WTC11 (cell line): ENCODE data around the gene CPNE5. TPM values are rescaled to one million over a fixed set of nuclear protein-coding genes. Genes with fewer than 3 reads are reported as not detected.

Experiments
- ATAC-seq: fragments of 200-7000 bp; cut with Tn5 transposase; 2 replicates; pipeline ENCODE4 v1.10.0; 2021; ENCODE audit warnings: mild to moderate bottlenecking, moderate library complexity
- CTCF ChIA-PET: fragments of 300-600 bp; sonication (Branson Sonifier 250); formaldehyde crosslinking; loops from one replicate; lab custom pipeline; 2021; ENCODE audit warnings: antibody characterized with exemption; lab: Charles Lee
- POLR2A ChIA-PET: fragments of 350-600 bp; sonication (Branson Sonifier 250); formaldehyde crosslinking; loops from one replicate; lab custom pipeline; 2021; ENCODE audit warnings: antibody characterized with exemption; lab: Charles Lee
- DNase-seq: peaks from one replicate; pipeline ENCODE4 v3.0.0; 2021; ENCODE audit warnings: low spot score
- H3K27ac Mint-ChIP-seq: 2 replicates; pipeline ENCODE4 v1.8.0; 2021; ENCODE audit warnings: mixed read lengths
- H3K27me3 Mint-ChIP-seq: 2 replicates; pipeline ENCODE4 v1.8.0; 2021; ENCODE audit warnings: low read depth, mild to moderate bottlenecking, moderate library complexity, mixed read lengths
- H3K36me3 Mint-ChIP-seq: 2 replicates; pipeline ENCODE4 v1.8.0; 2021; ENCODE audit warnings: mixed read lengths
- H3K4me1 Mint-ChIP-seq: 2 replicates; pipeline ENCODE4 v1.8.0; 2022; ENCODE audit warnings: mixed read lengths
- H3K4me3 Mint-ChIP-seq: 2 replicates; pipeline ENCODE4 v1.8.0; 2021; ENCODE audit warnings: mild to moderate bottlenecking, moderate library complexity, mixed read lengths
- H3K9me3 Mint-ChIP-seq: 2 replicates; pipeline ENCODE4 v1.8.0; 2021; ENCODE audit warnings: mixed read lengths
- CBFB ChIP-seq: sonication (generic); formaldehyde crosslinking; IDR thresholded peaks from 2 replicates; pipeline ENCODE4 v1.8.1; 2022; ENCODE audit warnings: mild to moderate bottlenecking, low read depth, missing genetic modification reagents
- ELF4 ChIP-seq: sonication (generic); formaldehyde crosslinking; IDR thresholded peaks from 2 replicates; pipeline ENCODE4 v1.8.1; 2022; ENCODE audit warnings: low read depth, mild to moderate bottlenecking, moderate library complexity, missing genetic modification reagents
- FOXP1 ChIP-seq: sonication (generic); formaldehyde crosslinking; IDR thresholded peaks from 2 replicates; pipeline ENCODE4 v1.8.0; 2022; ENCODE audit warnings: missing genetic modification reagents, mild to moderate bottlenecking, moderate library complexity, borderline replicate concordance
- HMGA2 ChIP-seq: fragments of 250-450 bp; sonication (Bioruptor Pico); IDR thresholded peaks from 2 replicates; pipeline ENCODE4 v1.4.0; 2021; ENCODE audit warnings: mild to moderate bottlenecking, moderate library complexity
- MYBL2 ChIP-seq: sonication (generic); formaldehyde crosslinking; IDR thresholded peaks from 2 replicates; pipeline ENCODE4 v1.8.1; 2023; ENCODE audit warnings: mild to moderate bottlenecking, moderate library complexity, missing genetic modification reagents
- NFATC4 ChIP-seq: fragments of 250-450 bp; sonication (Bioruptor Pico); IDR thresholded peaks from 2 replicates; pipeline ENCODE4 v1.9.0; 2021; ENCODE audit warnings: mild to moderate bottlenecking
- NR1H2 ChIP-seq: sonication (generic); formaldehyde crosslinking; IDR thresholded peaks from 2 replicates; pipeline ENCODE4 v1.9.0; 2021; ENCODE audit warnings: mild to moderate bottlenecking, moderate library complexity, missing genetic modification reagents
- NR2C2 ChIP-seq: sonication (generic); formaldehyde crosslinking; IDR thresholded peaks from 2 replicates; pipeline ENCODE4 v1.8.0; 2022; ENCODE audit warnings: mild to moderate bottlenecking, missing genetic modification reagents
- PRRX2 ChIP-seq: fragments of 250-450 bp; sonication (Bioruptor Pico); IDR thresholded peaks from 2 replicates; pipeline ENCODE4 v1.8.0; 2021; ENCODE audit warnings: mild to moderate bottlenecking
- SMAD3 ChIP-seq: sonication (generic); formaldehyde crosslinking; IDR thresholded peaks from 2 replicates; pipeline ENCODE4 v1.8.0; 2022; ENCODE audit warnings: missing genetic modification reagents, mild to moderate bottlenecking, borderline replicate concordance
- SP1 ChIP-seq: sonication (generic); formaldehyde crosslinking; conservative IDR thresholded peaks from 2 replicates; pipeline ENCODE4 v1.8.1; 2022; ENCODE audit warnings: missing genetic modification reagents
- TCF7 ChIP-seq: sonication (generic); formaldehyde crosslinking; IDR thresholded peaks from 2 replicates; pipeline ENCODE4 v1.8.0; 2022; ENCODE audit warnings: mild to moderate bottlenecking, low read depth, missing genetic modification reagents, moderate library complexity
- ZNF138 ChIP-seq: sonication (generic); formaldehyde crosslinking; conservative IDR thresholded peaks from 2 replicates; pipeline ENCODE4 v1.8.1; 2022; ENCODE audit warnings: mild to moderate bottlenecking, moderate library complexity, missing genetic modification reagents
- ZNF232 ChIP-seq: sonication (generic); formaldehyde crosslinking; IDR thresholded peaks from 2 replicates; pipeline ENCODE4 v1.8.0; 2022; ENCODE audit warnings: mild to moderate bottlenecking, missing genetic modification reagents
- total RNA-seq: library from RNA; stranded (reverse); gene quantifications from 3 replicates; pipeline ENCODE4 v1.2.3, GENCODE V29; 2021
- TF ChIP-seq, protein P1 (sequence below): fragments of 250-450 bp; sonication (Bioruptor Pico); IDR thresholded peaks from 2 replicates; pipeline ENCODE4 v1.8.0; 2021; ENCODE audit warnings: mild to moderate bottlenecking
- TF ChIP-seq, protein P2 (sequence below): sonication (generic); formaldehyde crosslinking; IDR thresholded peaks from 2 replicates; pipeline ENCODE4 v1.8.0; 2023; ENCODE audit warnings: missing genetic modification reagents, mild to moderate bottlenecking, borderline replicate concordance
- TF ChIP-seq, protein P3 (sequence below): fragments of 250-450 bp; sonication (Bioruptor Pico); conservative IDR thresholded peaks from 2 replicates; pipeline ENCODE4 v1.9.0; 2021; ENCODE audit warnings: mild to moderate bottlenecking
- TF ChIP-seq, protein P4 (sequence below): sonication (generic); formaldehyde crosslinking; conservative IDR thresholded peaks from 2 replicates; pipeline ENCODE4 v1.8.1; 2023; ENCODE audit warnings: mild to moderate bottlenecking, low read depth, missing genetic modification reagents, moderate library complexity
- TF ChIP-seq, protein P5 (sequence below): sonication (generic); formaldehyde crosslinking; IDR thresholded peaks from 2 replicates; pipeline ENCODE4 v1.8.1; 2023; ENCODE audit warnings: mild to moderate bottlenecking, missing genetic modification reagents

CPNE5 gene
- total RNA-seq, 1 experiment from 2014 or later, result 0.44 TPM

DNA sequence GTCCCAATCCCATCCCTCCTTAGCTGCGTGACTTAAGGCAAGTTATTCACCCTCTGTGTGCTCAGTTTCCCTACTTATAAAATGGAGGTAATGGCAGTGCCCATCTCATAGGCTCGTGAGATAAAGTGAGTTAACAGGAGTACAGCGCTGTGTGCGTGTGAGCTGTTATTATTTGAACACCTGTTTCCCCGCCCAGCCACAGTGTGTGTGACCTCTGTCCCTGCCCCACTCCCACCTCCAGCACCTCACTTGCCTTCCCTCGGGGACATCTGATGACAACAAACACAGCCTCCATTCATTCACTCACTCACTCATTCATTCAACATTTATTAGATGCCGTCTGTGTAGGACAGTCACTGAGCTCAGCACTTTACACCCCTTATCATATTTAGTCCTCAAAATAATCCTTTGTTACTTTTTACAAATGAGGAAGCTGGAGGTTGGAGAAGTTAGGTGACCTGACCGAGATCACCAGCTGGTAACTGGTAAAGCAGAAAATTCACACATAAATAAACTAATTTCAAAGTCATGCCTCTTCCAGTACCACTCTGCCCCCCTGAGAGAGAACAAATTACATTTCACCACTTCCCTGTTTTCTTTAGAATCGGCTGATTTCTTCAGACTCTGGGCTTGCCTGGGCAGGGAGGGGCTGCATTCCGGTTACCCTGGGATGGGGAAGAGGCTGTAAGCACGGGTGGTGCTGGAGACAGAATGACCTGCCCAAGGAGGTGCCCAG is 58.6 kb downstream of the CPNE5 start (continued):
- no peak for TF ChIP-seq HMGA2
- no peak for TF ChIP-seq SMAD3

DNA sequence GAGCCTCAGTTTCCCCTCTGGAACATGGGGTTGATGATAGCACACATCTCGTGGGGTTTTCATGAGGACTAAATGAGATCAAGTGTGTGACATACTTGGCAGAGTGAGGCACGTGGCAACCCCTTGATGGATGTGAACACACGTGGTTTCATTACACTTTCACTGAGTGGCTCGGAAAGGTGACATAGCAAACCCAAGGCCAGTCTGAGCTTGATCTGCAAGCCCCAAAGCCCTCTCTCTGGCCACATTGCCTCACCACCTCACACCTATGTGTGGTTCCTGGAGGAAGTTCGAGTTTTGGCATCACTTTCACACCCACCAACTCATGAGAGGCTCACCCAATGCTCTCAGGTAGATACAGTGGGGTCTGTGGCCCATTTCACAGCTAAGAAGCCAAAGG is 60.0 kb downstream of the CPNE5 start:
- H3K9me3 Mint-ChIP-seq, result no peaks in the 10 kb centered on the region
- TF ChIP-seq ZNF138 (CRISPR knock-in tag) (no peak), NR1H2 (no peak), NR2C2 (no peak), TCF7 (no peak), CBFB (CRISPR knock-in tag) (no peak), SP1 (CRISPR knock-in tag) (no peak), ELF4 (CRISPR knock-in tag) (no peak)
- TF ChIP-seq, protein P1, sequence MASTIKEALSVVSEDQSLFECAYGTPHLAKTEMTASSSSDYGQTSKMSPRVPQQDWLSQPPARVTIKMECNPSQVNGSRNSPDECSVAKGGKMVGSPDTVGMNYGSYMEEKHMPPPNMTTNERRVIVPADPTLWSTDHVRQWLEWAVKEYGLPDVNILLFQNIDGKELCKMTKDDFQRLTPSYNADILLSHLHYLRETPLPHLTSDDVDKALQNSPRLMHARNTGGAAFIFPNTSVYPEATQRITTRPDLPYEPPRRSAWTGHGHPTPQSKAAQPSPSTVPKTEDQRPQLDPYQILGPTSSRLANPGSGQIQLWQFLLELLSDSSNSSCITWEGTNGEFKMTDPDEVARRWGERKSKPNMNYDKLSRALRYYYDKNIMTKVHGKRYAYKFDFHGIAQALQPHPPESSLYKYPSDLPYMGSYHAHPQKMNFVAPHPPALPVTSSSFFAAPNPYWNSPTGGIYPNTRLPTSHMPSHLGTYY (CRISPR knock-in tag), result no peak
- TF ChIP-seq, protein P2, sequence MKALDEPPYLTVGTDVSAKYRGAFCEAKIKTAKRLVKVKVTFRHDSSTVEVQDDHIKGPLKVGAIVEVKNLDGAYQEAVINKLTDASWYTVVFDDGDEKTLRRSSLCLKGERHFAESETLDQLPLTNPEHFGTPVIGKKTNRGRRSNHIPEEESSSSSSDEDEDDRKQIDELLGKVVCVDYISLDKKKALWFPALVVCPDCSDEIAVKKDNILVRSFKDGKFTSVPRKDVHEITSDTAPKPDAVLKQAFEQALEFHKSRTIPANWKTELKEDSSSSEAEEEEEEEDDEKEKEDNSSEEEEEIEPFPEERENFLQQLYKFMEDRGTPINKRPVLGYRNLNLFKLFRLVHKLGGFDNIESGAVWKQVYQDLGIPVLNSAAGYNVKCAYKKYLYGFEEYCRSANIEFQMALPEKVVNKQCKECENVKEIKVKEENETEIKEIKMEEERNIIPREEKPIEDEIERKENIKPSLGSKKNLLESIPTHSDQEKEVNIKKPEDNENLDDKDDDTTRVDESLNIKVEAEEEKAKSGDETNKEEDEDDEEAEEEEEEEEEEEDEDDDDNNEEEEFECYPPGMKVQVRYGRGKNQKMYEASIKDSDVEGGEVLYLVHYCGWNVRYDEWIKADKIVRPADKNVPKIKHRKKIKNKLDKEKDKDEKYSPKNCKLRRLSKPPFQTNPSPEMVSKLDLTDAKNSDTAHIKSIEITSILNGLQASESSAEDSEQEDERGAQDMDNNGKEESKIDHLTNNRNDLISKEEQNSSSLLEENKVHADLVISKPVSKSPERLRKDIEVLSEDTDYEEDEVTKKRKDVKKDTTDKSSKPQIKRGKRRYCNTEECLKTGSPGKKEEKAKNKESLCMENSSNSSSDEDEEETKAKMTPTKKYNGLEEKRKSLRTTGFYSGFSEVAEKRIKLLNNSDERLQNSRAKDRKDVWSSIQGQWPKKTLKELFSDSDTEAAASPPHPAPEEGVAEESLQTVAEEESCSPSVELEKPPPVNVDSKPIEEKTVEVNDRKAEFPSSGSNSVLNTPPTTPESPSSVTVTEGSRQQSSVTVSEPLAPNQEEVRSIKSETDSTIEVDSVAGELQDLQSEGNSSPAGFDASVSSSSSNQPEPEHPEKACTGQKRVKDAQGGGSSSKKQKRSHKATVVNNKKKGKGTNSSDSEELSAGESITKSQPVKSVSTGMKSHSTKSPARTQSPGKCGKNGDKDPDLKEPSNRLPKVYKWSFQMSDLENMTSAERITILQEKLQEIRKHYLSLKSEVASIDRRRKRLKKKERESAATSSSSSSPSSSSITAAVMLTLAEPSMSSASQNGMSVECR (CRISPR knock-in tag), result no peak
- DNase-seq (no peak), ATAC-seq (no peak)
- H3K36me3 Mint-ChIP-seq, result no peaks in the 10 kb centered on the region
- ChIA-PET CTCF (interaction anchor here (0.5 to 17.0 kb wide), 4 partner anchors 9 to 74 kb away, joined by 3 to 454 read pairs (median 4); no protein-coding TSS in a partner anchor), POLR2A (no interaction called here)
- H3K4me1 Mint-ChIP-seq, result peaks cover 24% of the 10 kb centered on the region
- H3K4me3 Mint-ChIP-seq, result no peak overlapping the region
- no peaks in the 10 kb centered on the region for H3K27me3 Mint-ChIP-seq
- H3K27ac Mint-ChIP-seq, result no peak overlapping the region

DNA sequence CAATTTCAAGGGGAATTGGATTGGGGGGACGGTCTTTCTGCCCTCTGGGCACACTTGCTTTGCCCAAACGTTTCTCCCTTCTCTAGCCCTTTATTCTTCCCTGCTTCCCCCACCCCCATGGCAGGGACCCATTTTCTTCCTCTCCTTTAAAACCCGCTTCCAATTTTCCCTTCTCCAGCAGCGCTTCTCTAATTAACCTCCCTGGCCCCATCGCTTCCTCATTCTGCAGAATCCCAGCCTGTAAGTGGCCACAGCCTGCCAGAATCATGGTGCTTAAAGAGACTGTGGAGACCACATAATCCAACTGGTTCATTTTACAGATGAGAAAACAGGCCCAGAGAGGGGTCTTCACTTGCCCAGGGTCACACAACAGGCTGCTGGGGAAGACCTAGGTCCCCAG is 61.4 kb downstream of the CPNE5 start:
- no peaks in the 10 kb centered on the region for H3K27me3 Mint-ChIP-seq
- ATAC-seq, result no peak
- H3K4me3 Mint-ChIP-seq, result peak overlapping the region; percentile 62
- CTCF ChIA-PET, result interaction anchor here (0.7 to 17.0 kb wide), 4 partner anchors 11 to 186 kb away, joined by 3 to 454 read pairs (median 6); no protein-coding TSS in a partner anchor
- POLR2A ChIA-PET, result no interaction called here
- peaks cover 24% of the 10 kb centered on the region for H3K4me1 Mint-ChIP-seq
- no peak for DNase-seq
- no peaks in the 10 kb centered on the region for H3K36me3 Mint-ChIP-seq
- no peak overlapping the region for H3K27ac Mint-ChIP-seq
- H3K9me3 Mint-ChIP-seq, result no peaks in the 10 kb centered on the region
- TF ChIP-seq FOXP1 (CRISPR knock-in tag) (no peak), ZNF232 (no peak), NFATC4 (no peak), SP1 (CRISPR knock-in tag) (no peak), PRRX2 (CRISPR knock-in tag) (no peak), MYBL2 (no peak)
- TF ChIP-seq, protein P3, sequence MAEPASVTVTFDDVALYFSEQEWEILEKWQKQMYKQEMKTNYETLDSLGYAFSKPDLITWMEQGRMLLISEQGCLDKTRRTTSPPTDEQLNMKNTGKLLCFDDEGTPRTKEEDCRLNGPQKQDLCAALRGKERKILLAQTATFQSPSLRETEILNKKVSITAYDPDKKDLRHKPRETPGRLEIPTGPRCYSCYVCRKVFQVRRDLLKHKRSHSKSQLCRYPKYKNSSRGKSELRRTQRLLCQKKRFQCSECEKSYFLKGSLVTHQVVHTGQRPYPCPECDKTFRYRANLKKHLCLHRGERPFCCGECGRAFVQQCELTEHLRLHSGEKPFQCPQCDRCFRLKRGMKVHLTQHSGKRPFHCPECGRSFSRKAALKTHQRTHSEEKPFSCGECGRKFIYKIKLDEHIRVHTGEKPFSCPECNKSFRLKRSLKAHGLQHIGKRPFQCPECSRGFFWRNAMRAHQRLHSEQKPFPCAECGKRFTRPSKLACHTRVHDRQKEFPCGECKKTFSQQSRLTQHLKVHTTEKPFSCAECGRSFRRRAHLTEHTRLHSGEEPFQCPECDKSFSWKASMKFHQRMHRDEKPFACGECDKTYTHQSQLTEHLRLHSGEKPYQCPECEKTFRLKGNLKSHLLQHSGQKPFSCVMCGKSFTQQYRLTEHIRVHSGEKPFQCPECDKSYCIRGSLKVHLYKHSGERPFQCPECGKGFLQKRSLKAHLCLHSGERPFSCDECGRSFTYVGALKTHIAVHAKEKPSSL, result no peak
- TF ChIP-seq, protein P1 (CRISPR knock-in tag), result no peak
- TF ChIP-seq, protein P4, sequence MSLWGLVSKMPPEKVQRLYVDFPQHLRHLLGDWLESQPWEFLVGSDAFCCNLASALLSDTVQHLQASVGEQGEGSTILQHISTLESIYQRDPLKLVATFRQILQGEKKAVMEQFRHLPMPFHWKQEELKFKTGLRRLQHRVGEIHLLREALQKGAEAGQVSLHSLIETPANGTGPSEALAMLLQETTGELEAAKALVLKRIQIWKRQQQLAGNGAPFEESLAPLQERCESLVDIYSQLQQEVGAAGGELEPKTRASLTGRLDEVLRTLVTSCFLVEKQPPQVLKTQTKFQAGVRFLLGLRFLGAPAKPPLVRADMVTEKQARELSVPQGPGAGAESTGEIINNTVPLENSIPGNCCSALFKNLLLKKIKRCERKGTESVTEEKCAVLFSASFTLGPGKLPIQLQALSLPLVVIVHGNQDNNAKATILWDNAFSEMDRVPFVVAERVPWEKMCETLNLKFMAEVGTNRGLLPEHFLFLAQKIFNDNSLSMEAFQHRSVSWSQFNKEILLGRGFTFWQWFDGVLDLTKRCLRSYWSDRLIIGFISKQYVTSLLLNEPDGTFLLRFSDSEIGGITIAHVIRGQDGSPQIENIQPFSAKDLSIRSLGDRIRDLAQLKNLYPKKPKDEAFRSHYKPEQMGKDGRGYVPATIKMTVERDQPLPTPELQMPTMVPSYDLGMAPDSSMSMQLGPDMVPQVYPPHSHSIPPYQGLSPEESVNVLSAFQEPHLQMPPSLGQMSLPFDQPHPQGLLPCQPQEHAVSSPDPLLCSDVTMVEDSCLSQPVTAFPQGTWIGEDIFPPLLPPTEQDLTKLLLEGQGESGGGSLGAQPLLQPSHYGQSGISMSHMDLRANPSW (CRISPR knock-in tag), result no peak
- TF ChIP-seq, protein P5, sequence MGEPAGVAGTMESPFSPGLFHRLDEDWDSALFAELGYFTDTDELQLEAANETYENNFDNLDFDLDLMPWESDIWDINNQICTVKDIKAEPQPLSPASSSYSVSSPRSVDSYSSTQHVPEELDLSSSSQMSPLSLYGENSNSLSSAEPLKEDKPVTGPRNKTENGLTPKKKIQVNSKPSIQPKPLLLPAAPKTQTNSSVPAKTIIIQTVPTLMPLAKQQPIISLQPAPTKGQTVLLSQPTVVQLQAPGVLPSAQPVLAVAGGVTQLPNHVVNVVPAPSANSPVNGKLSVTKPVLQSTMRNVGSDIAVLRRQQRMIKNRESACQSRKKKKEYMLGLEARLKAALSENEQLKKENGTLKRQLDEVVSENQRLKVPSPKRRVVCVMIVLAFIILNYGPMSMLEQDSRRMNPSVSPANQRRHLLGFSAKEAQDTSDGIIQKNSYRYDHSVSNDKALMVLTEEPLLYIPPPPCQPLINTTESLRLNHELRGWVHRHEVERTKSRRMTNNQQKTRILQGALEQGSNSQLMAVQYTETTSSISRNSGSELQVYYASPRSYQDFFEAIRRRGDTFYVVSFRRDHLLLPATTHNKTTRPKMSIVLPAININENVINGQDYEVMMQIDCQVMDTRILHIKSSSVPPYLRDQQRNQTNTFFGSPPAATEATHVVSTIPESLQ (CRISPR knock-in tag), result no peak
